GM19193 (cell line): ENCODE results near the gene CFAP161.

Experiments
- POLR2A ChIP-seq: IDR thresholded peaks from 4 replicates; pipeline ENCODE4 v1.6.1; 2011; ENCODE audit not compliant: insufficient read depth, insufficient read length; ENCODE audit errors: extremely low read depth

CFAP161 gene

GRCh38 chr15:81161851-81162250 is 27.8 kb downstream of the CFAP161 start:
- TF ChIP-seq POLR2A, result no peak

GRCh38 chr15:81163961-81164800 is 30.1 kb downstream of the CFAP161 start:
- no peak for TF ChIP-seq POLR2A

GRCh38 chr15:81165535-81165934 is 31.5 kb downstream of the CFAP161 start:
- TF ChIP-seq POLR2A, result no peak

GRCh38 chr15:81166636-81167305 is 32.7 kb downstream of the CFAP161 start:
- no peak for TF ChIP-seq POLR2A

GRCh38 chr15:81168131-81168526 is 34.1 kb downstream of the CFAP161 start:
- TF ChIP-seq POLR2A, result no peak

GRCh38 chr15:81168644-81169043 is 34.6 kb downstream of the CFAP161 start:
- TF ChIP-seq POLR2A, result no peak

- TF ChIP-seq POLR2A, result no peak
Observed at GRCh38 chr15:81170511-81170910, 36.4 kb downstream of the CFAP161 start.

- TF ChIP-seq POLR2A, result no peak
Observed at GRCh38 chr15:81171286-81171685, 37.2 kb downstream of the CFAP161 start.

GRCh38 chr15:81174125-81174791 is 40.2 kb downstream of the CFAP161 start:
- no peak for TF ChIP-seq POLR2A

- TF ChIP-seq POLR2A, result no peak
Observed at GRCh38 chr15:81174792-81175327, 40.8 kb downstream of the CFAP161 start.

- TF ChIP-seq POLR2A, result no peak
Observed at GRCh38 chr15:81175496-81175895, 41.4 kb downstream of the CFAP161 start.

- TF ChIP-seq POLR2A, result no peak
Observed at GRCh38 chr15:81176291-81176893, 42.3 kb downstream of the CFAP161 start.

- no peak for TF ChIP-seq POLR2A
Observed at GRCh38 chr15:81178365-81178764, 44.3 kb downstream of the CFAP161 start.

- no peak for TF ChIP-seq POLR2A
Observed at GRCh38 chr15:81181220-81181619, 47.1 kb downstream of the CFAP161 start.

GRCh38 chr15:81182031-81182755 is 48.1 kb downstream of the CFAP161 start:
- no peak for TF ChIP-seq POLR2A

GRCh38 chr15:81182756-81183438 is 48.8 kb downstream of the CFAP161 start:
- TF ChIP-seq POLR2A, result no peak
